Measurements from ENCODE around the gene COP1. TPM values are rescaled to one million over a fixed set of nuclear protein-coding genes. Genes with fewer than 3 reads are reported as not detected.

COP1 gene
- total RNA-seq, 2 donors from 2014 or later = 52.2 to 70.7 TPM

DNA sequence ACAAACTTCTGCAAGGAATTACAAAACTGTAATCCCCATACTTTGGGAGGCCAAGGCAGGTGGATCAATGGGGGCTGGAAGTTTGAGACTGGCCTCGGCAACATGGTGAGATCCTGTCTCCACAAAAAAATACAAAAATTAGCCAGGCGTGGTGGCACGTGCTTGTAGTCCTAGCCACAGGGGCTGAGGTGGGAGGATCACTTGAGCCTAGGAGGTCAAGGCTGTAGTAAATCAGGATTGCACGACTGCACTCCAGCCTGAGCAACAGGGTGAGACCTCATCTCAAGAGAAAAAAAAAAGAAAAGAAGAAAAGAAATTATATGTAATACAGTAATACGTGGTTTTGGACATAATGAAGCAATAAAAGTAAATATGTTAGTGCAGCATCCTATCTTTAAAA, 138.2 kb downstream of the COP1 start:
- Histone ChIP-seq H3K4me1 (no peaks in the 10 kb centered on the region), H3K36me3 (no peaks in the 10 kb centered on the region), H3K9me3 (no peaks in the 10 kb centered on the region), H3K9ac (ENCODE audit: low read depth in 2 of 2, low read length in 2 of 2) (no peak overlapping the region), H3K27me3 (no peaks in the 10 kb centered on the region), H3K4me3 (no peak overlapping the region), H3K27ac (no peak overlapping the region)
- DNase-seq = no peak
- intact Hi-C loops (cut with DNase I) = no loop called here
- TF ChIP-seq, protein P1, sequence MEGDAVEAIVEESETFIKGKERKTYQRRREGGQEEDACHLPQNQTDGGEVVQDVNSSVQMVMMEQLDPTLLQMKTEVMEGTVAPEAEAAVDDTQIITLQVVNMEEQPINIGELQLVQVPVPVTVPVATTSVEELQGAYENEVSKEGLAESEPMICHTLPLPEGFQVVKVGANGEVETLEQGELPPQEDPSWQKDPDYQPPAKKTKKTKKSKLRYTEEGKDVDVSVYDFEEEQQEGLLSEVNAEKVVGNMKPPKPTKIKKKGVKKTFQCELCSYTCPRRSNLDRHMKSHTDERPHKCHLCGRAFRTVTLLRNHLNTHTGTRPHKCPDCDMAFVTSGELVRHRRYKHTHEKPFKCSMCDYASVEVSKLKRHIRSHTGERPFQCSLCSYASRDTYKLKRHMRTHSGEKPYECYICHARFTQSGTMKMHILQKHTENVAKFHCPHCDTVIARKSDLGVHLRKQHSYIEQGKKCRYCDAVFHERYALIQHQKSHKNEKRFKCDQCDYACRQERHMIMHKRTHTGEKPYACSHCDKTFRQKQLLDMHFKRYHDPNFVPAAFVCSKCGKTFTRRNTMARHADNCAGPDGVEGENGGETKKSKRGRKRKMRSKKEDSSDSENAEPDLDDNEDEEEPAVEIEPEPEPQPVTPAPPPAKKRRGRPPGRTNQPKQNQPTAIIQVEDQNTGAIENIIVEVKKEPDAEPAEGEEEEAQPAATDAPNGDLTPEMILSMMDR (IDR thresholded peaks at IDR 0.05) = no peak

DNA sequence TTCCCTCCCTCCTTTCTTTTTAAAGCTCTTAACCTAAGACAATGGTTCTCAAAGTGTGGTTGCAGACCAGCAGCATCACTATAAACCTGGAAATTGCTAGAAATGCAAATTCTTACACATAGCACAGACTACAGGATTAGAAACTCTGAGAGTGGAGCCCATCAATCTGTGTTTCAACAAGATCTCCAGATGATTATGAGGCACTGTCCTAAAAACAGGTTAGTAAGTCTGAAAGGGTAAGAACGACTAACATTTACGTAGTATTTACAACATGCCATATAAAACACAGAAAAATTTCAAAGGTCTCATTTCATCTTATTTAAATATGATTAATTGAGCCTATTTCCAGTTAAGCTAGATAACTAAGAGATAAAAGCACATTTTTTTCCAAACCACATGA, 138.8 kb downstream of the COP1 start:
- H3K27ac ChIP-seq = no peak overlapping the region
- DNase-seq = no peak
- TF ChIP-seq, protein P1 (IDR thresholded peaks at IDR 0.05) = no peak
- H3K4me1 ChIP-seq = no peaks in the 10 kb centered on the region
- H3K36me3 ChIP-seq = no peaks in the 10 kb centered on the region
- no peaks in the 10 kb centered on the region for H3K27me3 ChIP-seq
- H3K9me3 ChIP-seq = no peaks in the 10 kb centered on the region
- intact Hi-C loops (cut with DNase I) = no loop called here
- no peak overlapping the region for H3K4me3 ChIP-seq
- H3K9ac ChIP-seq (ENCODE audit: low read depth in 2 of 2, low read length in 2 of 2) = no peak overlapping the region

DNA sequence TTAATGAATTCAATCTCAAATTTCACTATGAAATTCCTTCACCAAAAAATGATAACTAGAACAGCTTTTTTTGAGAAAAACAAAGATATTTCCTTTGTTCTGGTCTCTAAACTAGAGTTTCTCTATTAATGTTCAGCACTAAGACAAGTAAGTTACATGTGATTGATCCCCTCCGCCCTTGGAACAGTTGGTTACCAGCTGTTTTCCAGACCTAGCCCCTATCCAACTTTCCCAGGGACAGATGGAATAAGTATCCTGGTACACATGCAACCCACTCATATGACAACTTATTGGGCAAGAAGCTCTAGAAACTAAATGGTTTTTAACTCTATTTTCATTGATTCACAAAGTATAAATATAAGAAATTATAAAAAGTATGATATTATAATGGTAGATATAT, 140.4 kb downstream of the COP1 start:
- Histone ChIP-seq H3K4me1 (no peaks in the 10 kb centered on the region), H3K27ac (no peak overlapping the region), H3K36me3 (no peaks in the 10 kb centered on the region), H3K4me3 (no peak overlapping the region), H3K9ac (ENCODE audit: low read depth in 2 of 2, low read length in 2 of 2) (no peak overlapping the region), H3K27me3 (no peaks in the 10 kb centered on the region), H3K9me3 (no peaks in the 10 kb centered on the region)
- DNase-seq = no peak
- intact Hi-C loops (cut with DNase I) = no loop called here
- TF ChIP-seq, protein P1 (IDR thresholded peaks at IDR 0.05) = no peak

DNA sequence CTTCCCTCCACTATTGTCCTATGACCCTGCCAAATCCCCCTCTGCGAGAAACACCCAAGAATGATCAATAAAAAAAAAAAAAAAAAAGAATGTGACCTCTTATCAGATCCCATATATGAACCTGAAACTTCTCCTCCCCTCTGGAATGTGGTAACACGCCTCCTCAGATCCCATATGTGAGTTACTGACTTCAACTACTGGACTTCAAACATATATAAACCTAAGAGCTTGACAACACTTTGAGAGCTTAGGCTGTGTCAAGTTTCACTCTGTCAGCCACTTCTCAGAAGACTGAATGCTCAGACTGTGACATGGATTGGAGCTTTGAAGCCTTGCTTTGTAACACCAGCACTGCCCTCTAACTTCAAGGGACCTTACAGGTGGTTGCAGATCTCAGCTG, 148.4 kb downstream of the COP1 start:
- H3K4me1 ChIP-seq = no peaks in the 10 kb centered on the region
- no peaks in the 10 kb centered on the region for H3K27me3 ChIP-seq
- no peak overlapping the region for H3K27ac ChIP-seq
- H3K36me3 ChIP-seq = no peaks in the 10 kb centered on the region
- intact Hi-C loops (cut with DNase I) = no loop called here
- H3K9ac ChIP-seq (ENCODE audit: low read depth in 2 of 2, low read length in 2 of 2) = no peak overlapping the region
- no peaks in the 10 kb centered on the region for H3K9me3 ChIP-seq
- TF ChIP-seq, protein P1 (IDR thresholded peaks at IDR 0.05) = no peak
- no peak overlapping the region for H3K4me3 ChIP-seq
- no peak for DNase-seq

DNA sequence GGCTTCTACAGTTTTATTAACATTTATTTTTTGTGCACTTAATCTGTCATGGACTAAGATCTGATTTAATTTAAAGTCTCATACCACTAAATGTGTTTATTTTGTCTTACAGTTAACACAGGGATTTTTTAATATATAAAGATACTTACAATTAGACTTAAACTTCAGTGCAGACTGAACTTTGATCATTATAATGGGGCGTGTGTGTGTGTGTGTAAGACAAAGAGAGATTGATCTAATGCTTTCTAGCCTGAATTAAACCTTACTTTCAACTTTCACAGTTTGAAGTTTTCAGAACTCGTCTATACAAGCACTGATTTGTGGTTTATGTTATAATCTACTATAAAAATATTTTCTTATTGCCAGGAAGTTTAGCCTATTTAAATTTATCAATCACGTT, 150.8 kb downstream of the COP1 start:
- intact Hi-C loops (cut with DNase I) = no loop called here
- Histone ChIP-seq H3K4me3 (no peak overlapping the region), H3K4me1 (no peaks in the 10 kb centered on the region), H3K9ac (ENCODE audit: low read depth in 2 of 2, low read length in 2 of 2) (no peak overlapping the region), H3K27me3 (no peaks in the 10 kb centered on the region), H3K36me3 (no peaks in the 10 kb centered on the region), H3K9me3 (no peaks in the 10 kb centered on the region), H3K27ac (no peak overlapping the region)
- TF ChIP-seq, protein P1 (IDR thresholded peaks at IDR 0.05) = no peak
- no peak for DNase-seq

DNA sequence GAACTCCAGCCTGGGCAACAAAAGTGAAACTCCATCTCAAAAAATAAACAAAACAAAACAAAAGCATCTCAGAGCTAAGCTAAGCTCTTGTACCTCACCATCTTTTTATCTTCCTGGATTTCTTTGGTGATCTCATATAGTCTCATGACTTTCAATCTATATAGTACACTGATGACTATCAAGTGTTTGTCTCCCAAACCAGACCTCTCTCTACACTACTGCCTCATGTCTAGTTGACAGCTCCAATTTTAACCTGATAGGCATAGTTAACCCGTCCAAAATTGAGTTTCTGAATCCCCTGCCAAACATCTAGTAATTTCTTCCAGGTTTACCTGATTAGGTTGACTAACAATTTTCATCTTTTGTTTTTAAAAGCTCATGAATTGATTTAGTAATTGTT, 151.7 kb downstream of the COP1 start:
- no peaks in the 10 kb centered on the region for H3K9me3 ChIP-seq
- DNase-seq = no peak
- no peaks in the 10 kb centered on the region for H3K4me1 ChIP-seq
- H3K27me3 ChIP-seq = no peaks in the 10 kb centered on the region
- intact Hi-C loops (cut with DNase I) = no loop called here
- TF ChIP-seq, protein P1 (IDR thresholded peaks at IDR 0.05) = no peak
- H3K27ac ChIP-seq = no peak overlapping the region
- no peak overlapping the region for H3K4me3 ChIP-seq
- no peak overlapping the region for H3K9ac ChIP-seq (ENCODE audit: low read depth in 2 of 2, low read length in 2 of 2)
- H3K36me3 ChIP-seq = no peaks in the 10 kb centered on the region

Data from colonic mucosa (tissue), 4 donors.